Keratinocyte (primary cell): ENCODE measurements around the gene CD164L2. TPM values are rescaled to one million over a fixed set of nuclear protein-coding genes. Genes with fewer than 3 reads are reported as not detected.
"Not testable (repeated sequence)": the region's sequence is repeated elsewhere in the genome, so short reads cannot be mapped to it uniquely, and the experiment has no call there.

Source experiments
- DNase-seq: peaks from one replicate; pipeline ENCODE4 v3.0.0-alpha.2; 2011; ENCODE audit warnings: low read depth, missing footprints, low spot score
- FAIRE-seq: peaks from 2 replicates; lab custom pipeline; 2011; peaks lifted over from hg19 to GRCh38; lab: Jason Lieb, UNC
- H2AFZ ChIP-seq: 2 replicates; pipeline ENCODE4 v1.6.0; 2012; ENCODE audit warnings: low read length, control low read depth, inconsistent platforms; ENCODE audit not compliant: control insufficient read depth
- H3K27ac ChIP-seq: 2 replicates; pipeline ENCODE4 v1.5.1; 2011; ENCODE audit warnings: low read length; ENCODE audit not compliant: control insufficient read depth, insufficient read depth
- H3K27me3 ChIP-seq: 3 replicates; pipeline ENCODE4 v1.6.0; 2011; ENCODE audit warnings: low read length; ENCODE audit not compliant: control insufficient read depth, insufficient read depth; ENCODE audit errors: extremely low read depth
- H3K36me3 ChIP-seq, 2 experiments: 2 replicates in 1 of 2; 3 replicates in 1 of 2; pipeline ENCODE4 v1.5.1; 2011; ENCODE audit warnings: low read length in 2 of 2, mild to moderate bottlenecking in 1 of 2; ENCODE audit not compliant: control insufficient read depth in 2 of 2, insufficient read depth in 2 of 2; ENCODE audit errors: extremely low read depth in 1 of 2
- H3K4me1 ChIP-seq: 3 replicates; pipeline ENCODE4 v1.5.1; 2011; ENCODE audit warnings: low read length; ENCODE audit not compliant: control insufficient read depth, insufficient read depth; ENCODE audit errors: extremely low read depth
- H3K4me2 ChIP-seq: 3 replicates; pipeline ENCODE4 v1.6.0; 2011; ENCODE audit warnings: low read depth, low read length; ENCODE audit not compliant: control insufficient read depth, insufficient read depth; ENCODE audit errors: extremely low read depth
- H3K4me3 ChIP-seq, 3 experiments: fragments of 200-600 bp in 1 of 3; sonication (generic) in 1 of 3; 2 replicates in 2 of 3; 3 replicates in 1 of 3; pipeline ENCODE4 v1.5.1; 2011 to 2016; ENCODE audit warnings: low read length in 3 of 3, mild to moderate bottlenecking in 3 of 3, control low read depth in 2 of 3, inconsistent platforms in 1 of 3, low read depth in 1 of 3, mixed read lengths in 1 of 3, mixed run types in 1 of 3, moderate library complexity in 1 of 3; ENCODE audit not compliant: control insufficient read depth in 2 of 3, insufficient read depth in 2 of 3; ENCODE audit errors: extremely low read depth in 1 of 3
- H3K79me2 ChIP-seq: 2 replicates; pipeline ENCODE4 v1.6.0; 2012; ENCODE audit warnings: low read length; ENCODE audit not compliant: control insufficient read depth, insufficient read depth
- H3K9ac ChIP-seq: 3 replicates; pipeline ENCODE4 v1.6.0; 2011; ENCODE audit warnings: low read length; ENCODE audit not compliant: control insufficient read depth, insufficient read depth; ENCODE audit errors: extremely low read depth
- H3K9me1 ChIP-seq: 3 replicates; pipeline ENCODE4 v1.6.0; 2011; ENCODE audit warnings: low read length; ENCODE audit not compliant: control insufficient read depth, insufficient read depth; ENCODE audit errors: extremely low read depth
- H3K9me3 ChIP-seq: 2 replicates; pipeline ENCODE4 v1.5.1; 2012; ENCODE audit warnings: low read depth, low read length; ENCODE audit not compliant: control insufficient read depth
- H4K20me1 ChIP-seq: 3 replicates; pipeline ENCODE4 v1.6.0; 2011; ENCODE audit warnings: low read length; ENCODE audit not compliant: control insufficient read depth, insufficient read depth; ENCODE audit errors: extremely low read depth
- CTCF ChIP-seq, 3 experiments: IDR thresholded peaks in 1 of 3; conservative IDR thresholded peaks in 1 of 3; optimal IDR thresholded peaks in 1 of 3; 2 replicates in 2 of 3; 3 replicates in 1 of 3; pipeline versions ENCODE3 to v1.5.1; 2011; ENCODE audit warnings: low read length in 3 of 3, mild to moderate bottlenecking in 3 of 3, moderate library complexity in 2 of 3, control low read depth in 1 of 3, inconsistent platforms in 1 of 3; ENCODE audit not compliant: insufficient read depth in 2 of 3; ENCODE audit errors: extremely low read depth in 1 of 3
- EZH2 ChIP-seq: IDR thresholded peaks from one replicate; pipeline ENCODE4 v1.6.1; 2012; ENCODE audit warnings: inconsistent platforms, mild to moderate bottlenecking, low read length, moderate library complexity
- dilution Hi-C: fragments of 300-500 bp; cut with MboI; formaldehyde crosslinking; loops from one replicate; pipeline ENCODE4 v1.7.0; 2020; ENCODE audit warnings: low sequenced_read_pairs; ENCODE audit not compliant: extremely low pct_ligation_motif_present
- polyA plus RNA-seq, 5 experiments: library from polyadenylated mRNA; depleted of rRNA in 3 of 5; stranded (reverse) in 3 of 5; stranded (forward) in 1 of 5; unstranded in 1 of 5; fragments of >200 nt; gene quantifications; 1 replicate in 1 of 5; 2 replicates in 3 of 5; 3 replicates in 1 of 5; pipeline versions ENCODE4 v1.2.1 to v1.2.3, GENCODE V29; 2011 to 2012; ENCODE audit warnings: missing spikeins in 2 of 5, low read depth in 1 of 5, low replicate concordance in 1 of 5

CD164L2 gene
- polyA plus RNA-seq, 1 donor (not counting 4 experiments of a cell fraction or from before 2014, with no cell fraction given), result 2.7 TPM

- Histone ChIP-seq H3K36me3 (no peaks in the 10 kb centered on the region), H3K4me1 (peaks cover 21% of the 10 kb centered on the region), H3K27me3 (no peaks in the 10 kb centered on the region), H2AFZ (peak overlapping the region; percentile 84), H3K27ac (peak overlapping the region; percentile 64), H3K4me3 (peak overlapping the region; percentile 57 to 84 (median 66)), H3K79me2 (peaks cover 15% of the 10 kb centered on the region), H3K9ac (peak overlapping the region; percentile 67), H3K9me1 (no peaks in the 10 kb centered on the region), H4K20me1 (no peaks in the 10 kb centered on the region), H3K9me3 (no peaks in the 10 kb centered on the region), H3K4me2 (peak overlapping the region; percentile 88)
- DNase-seq (no peak), FAIRE-seq (no peak)
- dilution Hi-C loops, result no loop called here
- TF ChIP-seq EZH2 (no peak), CTCF (optimal IDR thresholded peaks at IDR 0.05 in 1 of 3, IDR thresholded peaks at IDR 0.05 in 1 of 3, conservative IDR thresholded peaks at IDR 0.05 in 1 of 3; ENCODE audit: extremely low read depth in 1 of 3, insufficient read depth in 2 of 3, low read length in 3 of 3) (peak in 1 of 3 experiments; percentile 33)
Observed at GRCh38 chr1:27391511-27392095, 8.5 kb upstream of the CD164L2 start.

GRCh38 chr1:27388337-27389005 lies 5.3 kb upstream of the CD164L2 start:
- Histone ChIP-seq H3K27me3 (no peaks in the 10 kb centered on the region), H3K79me2 (peaks cover 9% of the 10 kb centered on the region), H2AFZ (no peak overlapping the region), H3K9me1 (no peaks in the 10 kb centered on the region), H3K9me3 (no peaks in the 10 kb centered on the region), H3K36me3 (no peaks in the 10 kb centered on the region), H3K4me3 (no peak overlapping the region), H3K4me1 (peaks cover 18% of the 10 kb centered on the region), H3K4me2 (no peak overlapping the region), H3K9ac (no peak overlapping the region), H3K27ac (no peak overlapping the region), H4K20me1 (no peaks in the 10 kb centered on the region)
- dilution Hi-C loops, result no loop called here
- TF ChIP-seq CTCF (optimal IDR thresholded peaks at IDR 0.05 in 1 of 3, IDR thresholded peaks at IDR 0.05 in 1 of 3, conservative IDR thresholded peaks at IDR 0.05 in 1 of 3; ENCODE audit: extremely low read depth in 1 of 3, insufficient read depth in 2 of 3, low read length in 3 of 3) (peak; percentile 88 to 99 (median 96)), EZH2 (no peak)
- DNase-seq, result no peak
- peak; percentile 96 for FAIRE-seq

DNA sequence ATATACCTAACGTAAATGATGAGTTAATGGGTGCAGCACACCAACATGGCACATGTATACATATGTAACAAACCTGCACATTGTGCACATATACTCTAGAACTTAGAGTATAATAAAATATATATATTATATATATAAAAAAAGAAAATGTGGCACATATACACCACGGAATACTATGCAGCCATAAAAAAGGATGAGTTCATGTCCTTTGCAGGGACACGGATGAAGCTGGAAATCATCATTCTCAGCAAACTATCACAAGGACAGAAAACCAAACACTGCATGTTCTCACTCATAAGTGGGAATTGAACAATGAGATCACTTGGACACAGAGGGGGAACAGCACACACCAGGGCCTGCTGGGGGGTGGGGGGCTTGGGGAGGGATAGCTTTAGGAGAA lies 1.7 kb upstream of the CD164L2 start:
- H3K9me1 ChIP-seq, H3K9ac ChIP-seq, H2AFZ ChIP-seq, FAIRE-seq, H3K9me3 ChIP-seq, H3K27me3 ChIP-seq, H3K36me3 ChIP-seq, H3K79me2 ChIP-seq, H3K4me1 ChIP-seq, H3K27ac ChIP-seq, dilution Hi-C loops, H4K20me1 ChIP-seq, DNase-seq, H3K4me3 ChIP-seq, H3K4me2 ChIP-seq: not testable (repeated sequence)
